Activated CD8-positive, alpha-beta memory T cell treated with anti-CD3 and anti-CD28 coated beads for 1 hour (primary cell): ENCODE results near the gene GLB1L3.

ENCODE experiments used
- DNase-seq, 2 donors: peaks; one replicate each; pipeline ENCODE4 v3.0.0-alpha.2; 2020; ENCODE audit warnings: low read depth in 1 of 2; ENCODE audit errors: extremely low read depth in 1 of 2

Gene GLB1L3, protein sequence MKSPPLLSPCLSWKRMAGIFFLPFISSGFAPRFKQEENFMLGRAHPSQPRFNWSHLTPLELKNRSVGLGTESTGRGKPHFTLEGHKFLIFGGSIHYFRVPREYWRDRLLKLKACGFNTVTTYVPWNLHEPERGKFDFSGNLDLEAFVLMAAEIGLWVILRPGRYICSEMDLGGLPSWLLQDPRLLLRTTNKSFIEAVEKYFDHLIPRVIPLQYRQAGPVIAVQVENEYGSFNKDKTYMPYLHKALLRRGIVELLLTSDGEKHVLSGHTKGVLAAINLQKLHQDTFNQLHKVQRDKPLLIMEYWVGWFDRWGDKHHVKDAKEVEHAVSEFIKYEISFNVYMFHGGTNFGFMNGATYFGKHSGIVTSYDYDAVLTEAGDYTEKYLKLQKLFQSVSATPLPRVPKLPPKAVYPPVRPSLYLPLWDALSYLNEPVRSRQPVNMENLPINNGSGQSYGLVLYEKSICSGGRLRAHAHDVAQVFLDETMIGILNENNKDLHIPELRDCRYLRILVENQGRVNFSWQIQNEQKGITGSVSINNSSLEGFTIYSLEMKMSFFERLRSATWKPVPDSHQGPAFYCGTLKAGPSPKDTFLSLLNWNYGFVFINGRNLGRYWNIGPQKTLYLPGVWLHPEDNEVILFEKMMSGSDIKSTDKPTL

DNA sequence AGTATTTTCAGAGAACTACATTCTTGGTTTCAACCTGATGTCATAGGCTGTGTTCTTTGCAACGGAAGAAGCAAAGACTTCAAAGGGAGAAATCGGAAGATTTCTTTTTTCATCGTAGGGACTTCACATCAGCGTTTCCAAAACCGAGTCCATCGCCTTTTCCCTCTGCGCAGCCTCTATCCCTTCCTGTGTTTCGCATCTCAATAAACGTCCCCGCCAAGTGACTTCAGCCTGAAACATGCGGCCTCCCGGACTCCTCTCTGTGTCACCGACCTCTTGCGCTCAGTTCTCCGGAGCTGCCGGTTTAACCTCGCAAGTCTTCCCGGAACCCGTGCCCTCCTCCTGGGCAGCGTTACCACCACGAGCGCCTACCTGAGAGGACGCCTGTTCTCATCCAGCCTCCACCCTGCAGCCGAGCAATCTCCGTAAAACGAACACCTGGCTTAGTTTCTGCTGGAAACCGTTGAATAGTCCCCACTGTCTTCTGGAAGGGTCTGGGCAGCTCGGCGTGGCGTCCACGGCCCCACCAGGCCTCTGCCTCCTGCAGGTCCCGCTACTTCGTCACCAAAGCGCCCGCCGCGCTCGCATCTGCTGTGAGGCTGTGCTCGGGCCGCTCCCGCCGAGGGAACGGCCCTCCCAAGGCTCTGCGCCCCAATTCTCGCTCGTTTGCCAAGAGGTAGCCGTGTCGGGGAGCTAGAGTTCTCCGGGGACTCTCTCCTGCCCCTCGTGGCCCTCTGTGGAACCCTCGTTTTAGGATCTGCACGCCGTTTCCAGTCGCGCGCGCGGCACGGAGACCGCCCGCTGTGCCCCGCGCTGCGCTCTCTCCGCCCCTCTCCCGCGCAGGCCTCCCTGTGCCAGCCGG lies at the start of gene GLB1L3:
GLB1L3 (plus strand) TSS at position 846 of the 862 bp plus-strand sequence. CDS start 362 bp downstream, outside the sequence.
- DNase-seq, result peak; percentile 51 to 67

DNA sequence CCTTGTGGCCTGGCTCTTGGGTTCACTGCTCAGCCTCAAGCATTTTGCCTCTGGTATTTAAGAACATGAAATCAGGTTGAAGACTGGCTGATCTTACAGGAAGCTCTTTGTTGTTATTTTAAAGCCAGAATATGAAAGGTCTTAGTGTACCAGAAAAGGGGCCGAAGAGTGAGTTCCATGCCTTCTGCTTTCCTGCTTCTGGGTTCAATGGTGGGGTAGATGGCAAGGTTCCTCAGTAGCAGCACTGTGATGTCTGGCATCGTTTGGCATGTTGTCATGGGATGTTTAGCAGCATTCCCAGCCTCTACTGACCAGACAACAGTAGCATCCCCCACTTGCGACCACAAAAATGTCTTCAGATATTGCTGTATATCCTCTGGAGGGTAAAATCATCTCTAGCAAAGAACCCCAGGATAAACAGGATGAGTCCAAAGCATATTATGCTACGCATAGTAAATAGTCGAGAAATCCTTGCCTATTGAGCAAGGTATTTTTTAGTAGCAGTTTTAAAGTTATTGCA lies 49.3 kb upstream of the GLB1L3 start:
- no peak for DNase-seq

DNA sequence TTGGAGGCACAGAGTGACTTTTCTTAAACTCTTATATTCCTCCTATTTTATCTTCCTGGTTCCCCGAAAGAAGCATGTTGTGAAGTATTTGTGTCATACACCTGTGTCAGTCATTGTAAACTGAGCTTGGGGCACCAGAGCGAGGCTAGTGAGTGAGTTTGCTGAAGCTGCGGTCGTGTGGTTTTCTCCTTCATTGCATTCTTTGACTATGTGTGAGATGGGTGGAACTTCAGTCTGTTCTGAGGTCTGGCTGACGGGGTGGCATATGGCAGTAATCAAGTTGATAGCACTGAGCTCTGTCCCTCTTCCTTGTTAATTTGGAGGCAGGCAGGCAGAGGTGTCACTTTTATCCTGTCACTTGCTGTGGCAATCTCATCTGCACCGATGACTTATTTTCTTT lies 47.6 kb upstream of the GLB1L3 start:
- DNase-seq, result no peak

GRCh38 chr11:134229126-134229790 lies 46.9 kb upstream of the GLB1L3 start:
- DNase-seq, result no peak

DNA sequence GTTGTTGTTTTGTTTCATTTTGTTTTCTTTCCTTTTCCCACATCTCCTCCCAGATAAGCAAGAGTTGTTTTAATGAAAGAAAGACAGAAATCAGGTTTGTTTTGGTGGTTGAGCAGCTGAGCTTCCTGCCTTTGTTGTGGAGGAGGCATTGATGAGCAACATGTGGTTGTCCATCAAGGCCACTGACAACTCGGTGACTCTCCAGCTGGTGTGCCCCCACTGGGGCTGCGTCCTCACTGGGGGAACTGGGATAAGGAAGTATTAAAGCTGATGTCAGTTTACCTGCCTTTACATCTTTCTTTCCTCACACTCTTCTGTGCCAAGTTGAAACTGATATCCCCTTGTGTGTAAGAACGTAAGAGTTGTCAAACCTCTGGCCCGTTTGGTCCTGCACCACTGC lies 45.8 kb upstream of the GLB1L3 start:
- no peak for DNase-seq

DNA sequence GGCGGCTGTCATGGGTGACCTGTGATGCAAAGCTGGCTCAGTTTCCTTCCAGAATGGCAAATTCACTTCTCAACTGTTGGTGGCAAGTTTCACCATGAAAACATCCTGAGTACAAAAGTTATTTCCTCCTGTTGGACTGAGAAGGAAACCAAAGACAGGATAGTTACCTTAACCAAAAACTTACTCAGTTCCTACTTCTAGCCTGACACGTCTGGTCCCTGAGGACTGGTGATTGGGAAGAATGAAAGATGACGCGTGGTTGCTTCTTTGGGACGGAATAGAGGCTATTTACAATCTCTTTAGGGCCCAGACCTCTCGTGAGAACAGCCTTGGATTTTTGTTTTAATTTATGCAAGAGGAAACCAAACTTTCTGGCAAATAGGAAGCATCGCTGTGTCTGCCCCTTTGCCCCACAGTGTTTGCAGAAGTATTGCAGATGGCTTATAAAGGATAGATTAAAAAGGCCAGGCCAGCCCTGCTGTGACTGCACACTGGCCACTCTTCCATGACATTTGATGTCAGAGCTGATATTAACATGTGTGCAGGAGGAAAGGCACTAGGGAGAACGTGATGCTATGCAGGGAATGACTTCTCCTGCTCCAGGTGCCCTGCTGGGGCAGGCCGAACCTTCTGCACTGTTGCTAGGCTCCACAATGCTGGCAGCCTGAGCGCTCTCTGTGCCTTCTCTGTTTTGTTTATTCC lies 44.1 kb upstream of the GLB1L3 start:
- no peak for DNase-seq

DNA sequence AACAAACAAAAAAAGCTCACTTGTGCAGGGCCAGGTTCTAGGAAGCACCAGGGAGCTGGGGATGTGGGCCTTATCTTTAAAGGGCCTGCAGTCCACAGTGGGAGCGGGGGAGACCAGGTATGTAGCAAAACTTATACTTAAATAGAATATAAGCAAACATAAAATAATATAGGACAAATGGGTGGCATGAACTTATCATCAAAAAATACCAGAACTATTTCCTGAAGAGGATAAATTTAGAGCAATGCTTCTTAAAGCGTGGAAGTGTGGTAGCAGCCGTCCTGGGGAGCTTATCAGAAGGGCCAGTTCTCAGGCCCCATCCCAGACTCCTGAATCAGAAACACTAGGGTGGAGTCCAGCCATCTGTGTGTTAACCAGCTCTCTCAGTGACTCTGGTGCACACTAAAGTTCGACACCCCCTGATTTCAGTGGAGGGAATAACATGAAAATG lies 42.4 kb upstream of the GLB1L3 start:
- DNase-seq, result no peak

DNA sequence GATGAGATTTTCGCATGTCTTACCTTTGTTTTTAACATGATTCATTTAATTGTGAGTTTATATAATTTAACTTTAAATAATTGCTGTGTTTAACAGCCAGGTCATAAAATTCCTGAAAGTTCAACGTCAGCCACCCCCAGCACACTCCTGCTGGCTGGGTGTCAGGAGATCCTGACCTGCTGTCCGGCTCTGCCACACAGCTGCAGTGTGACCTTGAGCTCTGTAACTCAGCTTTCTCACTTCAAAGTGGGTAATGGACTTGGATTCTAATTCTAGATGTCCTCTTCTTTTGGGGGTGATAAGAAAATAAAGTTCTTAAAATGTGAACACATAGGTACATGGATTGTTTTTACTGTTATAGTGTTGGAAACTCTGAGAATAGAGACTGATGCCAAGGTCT lies 40.8 kb upstream of the GLB1L3 start:
- DNase-seq, result no peak

GRCh38 chr11:134236834-134237556 lies 39.2 kb upstream of the GLB1L3 start:
- no peak for DNase-seq

DNA sequence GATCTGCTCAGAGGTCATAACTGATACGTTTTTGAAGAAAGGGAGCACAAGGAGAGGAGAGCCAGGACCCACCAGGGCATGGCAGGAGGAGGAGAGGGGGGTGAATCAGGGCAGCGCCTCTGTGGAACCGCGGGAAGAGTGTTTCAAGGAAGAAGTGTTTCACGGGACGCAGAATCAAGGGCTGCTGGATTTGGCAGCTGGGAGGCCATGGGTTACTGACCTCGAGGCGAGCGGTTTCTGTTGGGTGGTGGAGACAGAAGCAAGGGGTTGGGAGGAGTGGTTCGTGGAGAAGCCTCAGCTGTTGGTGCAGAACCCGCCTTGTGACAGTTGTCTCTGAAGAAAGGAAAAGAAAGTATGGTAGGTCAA lies 38.6 kb upstream of the GLB1L3 start:
- DNase-seq, result no peak

GRCh38 chr11:134238956-134239355 lies 37.2 kb upstream of the GLB1L3 start:
- no peak for DNase-seq

GRCh38 chr11:134240592-134240991 lies 35.6 kb upstream of the GLB1L3 start:
- DNase-seq, result no peak

GRCh38 chr11:134242376-134242775 lies 33.8 kb upstream of the GLB1L3 start:
- DNase-seq, result no peak

DNA sequence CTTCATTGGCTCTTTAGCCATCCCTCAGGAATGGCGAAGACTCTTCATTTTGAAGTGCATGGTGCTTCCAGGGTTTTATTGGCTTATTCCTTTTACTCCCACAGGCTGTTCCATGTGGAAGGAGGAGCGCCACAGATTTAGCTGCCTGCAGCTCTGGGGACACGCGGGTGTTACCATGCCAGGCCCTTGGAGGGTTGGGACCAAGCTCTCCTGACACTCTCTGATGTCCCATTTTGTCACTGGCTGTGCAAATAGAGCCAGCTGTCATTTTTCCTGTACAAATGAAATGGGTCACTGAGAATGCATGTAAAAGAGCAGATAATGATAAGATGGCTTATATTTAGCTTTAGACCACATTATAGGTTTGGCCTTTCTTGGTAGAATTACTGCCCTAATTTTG lies 32.3 kb upstream of the GLB1L3 start:
- no peak for DNase-seq

DNA sequence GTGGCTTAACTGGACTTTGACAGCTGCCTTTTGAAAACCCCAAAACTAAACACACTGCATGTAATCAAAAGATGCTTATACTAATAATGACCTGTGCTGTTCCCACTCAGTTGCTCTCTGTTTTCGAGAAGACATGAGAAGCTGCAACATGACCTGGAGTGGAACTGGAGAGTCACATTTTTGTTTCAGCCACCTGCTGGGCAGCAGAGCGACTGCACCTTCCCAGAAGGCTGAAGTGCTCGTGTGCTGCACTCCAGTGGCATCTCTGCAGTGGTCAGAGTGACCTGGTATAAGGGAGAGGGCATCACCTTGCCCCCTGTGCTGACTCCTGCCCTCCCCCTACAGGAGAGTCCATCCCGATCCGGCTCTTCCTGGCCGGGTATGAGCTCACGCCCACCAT lies 31.6 kb upstream of the GLB1L3 start:
- no peak for DNase-seq

DNA sequence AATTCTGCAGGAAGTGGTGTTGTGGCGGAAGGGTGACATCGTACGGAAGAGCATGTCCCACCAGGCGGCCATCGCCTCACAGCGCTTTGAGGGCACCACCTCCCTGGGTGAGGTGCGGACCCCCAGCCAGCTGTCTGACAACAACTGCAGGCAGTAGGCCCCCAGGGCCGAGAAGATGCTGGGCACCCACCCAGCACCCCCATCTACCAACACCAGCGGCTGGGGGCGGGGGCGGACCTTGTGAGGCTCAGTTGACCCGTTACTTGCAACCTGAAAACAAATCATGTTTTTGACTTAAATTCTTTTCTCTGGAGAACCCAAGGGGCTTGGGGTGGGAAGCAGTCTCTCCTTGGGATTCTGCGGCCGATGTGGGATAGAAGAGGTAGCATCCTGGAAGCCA lies 30.7 kb upstream of the GLB1L3 start:
- DNase-seq, result no peak

- no peak for DNase-seq
Observed at GRCh38 chr11:134246100-134246499, 30.1 kb upstream of the GLB1L3 start.

DNA sequence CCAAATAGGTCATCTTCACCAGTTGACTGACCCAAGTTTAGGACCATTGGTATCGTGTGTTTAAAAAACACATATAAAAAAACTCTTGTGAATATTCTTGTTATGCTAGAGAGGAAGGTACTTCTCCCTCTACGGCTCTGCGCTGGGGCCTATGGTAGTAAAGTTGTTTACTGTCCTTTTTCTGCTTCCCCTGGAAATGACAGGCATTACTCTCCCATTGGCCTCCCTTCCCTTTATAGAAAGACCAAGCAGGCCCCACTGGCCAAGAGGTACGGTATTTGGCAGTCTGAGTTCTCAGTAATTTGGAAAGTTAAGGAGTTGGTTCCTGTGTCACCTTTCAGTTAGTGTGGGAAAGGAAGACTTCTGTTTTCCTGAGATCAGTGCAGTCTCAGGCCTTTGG lies 29.5 kb upstream of the GLB1L3 start:
- DNase-seq, result no peak

GRCh38 chr11:134248910-134249480 lies 27.2 kb upstream of the GLB1L3 start:
- DNase-seq, result no peak
